Stimulated activated CD8-positive, alpha-beta memory T cell treated with anti-CD3 and anti-CD28 coated beads, Interleukin-7, amount 100 ng/mL, for 4 hours (primary cell): ENCODE data around the gene PRRX2.
A peak's percentile ranks its signal among the peaks of the same experiment; 100 is the strongest.
"Not testable (repeated sequence)": the region's sequence is repeated elsewhere in the genome, so short reads cannot be mapped to it uniquely, and the experiment has no call there.

Experiments used
- DNase-seq, 2 donors: peaks; one replicate each; pipeline ENCODE4 v3.0.0-alpha.2; 2020; ENCODE audit warnings: low read depth in 2 of 2

PRRX2 gene

DNA sequence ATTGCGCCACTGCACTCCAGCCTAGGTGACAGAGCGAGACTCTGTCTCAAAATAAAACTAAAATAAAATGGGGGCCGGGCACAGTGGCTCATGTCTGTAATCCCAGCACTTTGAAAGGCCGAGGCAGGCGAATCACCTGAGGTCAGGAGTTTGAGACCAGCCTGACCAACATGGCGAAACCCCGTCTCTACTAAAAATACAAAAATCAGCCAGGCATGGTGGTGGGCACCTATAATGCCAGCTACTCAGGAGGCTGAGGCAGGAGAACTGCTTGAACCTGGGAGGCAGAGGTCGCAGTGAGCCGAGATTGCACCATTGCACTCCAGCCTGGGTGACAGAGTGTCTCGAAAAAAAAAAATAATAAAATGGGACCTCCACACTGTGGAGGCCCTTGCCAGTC is 29.1 kb upstream of the PRRX2 start:
- not testable (repeated sequence) for DNase-seq

DNA sequence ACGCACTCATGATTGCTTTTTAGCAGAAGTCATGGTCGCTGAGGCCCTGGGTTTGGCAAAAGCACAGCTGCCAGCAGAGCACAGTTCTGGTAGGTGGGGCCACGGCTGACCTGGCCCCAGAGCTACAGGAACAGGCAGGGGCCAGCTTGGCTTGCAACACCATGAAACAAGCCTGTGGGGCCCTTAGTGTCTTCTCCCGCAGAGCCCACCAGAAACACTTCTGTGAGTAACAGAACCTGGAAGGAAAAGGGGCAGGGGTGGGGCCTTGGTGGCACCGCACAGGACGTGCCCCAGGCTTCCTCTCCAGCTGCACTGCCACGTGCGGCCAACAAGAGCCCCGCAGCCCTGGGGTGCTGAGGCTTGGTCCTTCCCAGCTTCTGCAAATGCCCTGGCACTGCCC is 28.3 kb upstream of the PRRX2 start:
- DNase-seq, result no peak

DNA sequence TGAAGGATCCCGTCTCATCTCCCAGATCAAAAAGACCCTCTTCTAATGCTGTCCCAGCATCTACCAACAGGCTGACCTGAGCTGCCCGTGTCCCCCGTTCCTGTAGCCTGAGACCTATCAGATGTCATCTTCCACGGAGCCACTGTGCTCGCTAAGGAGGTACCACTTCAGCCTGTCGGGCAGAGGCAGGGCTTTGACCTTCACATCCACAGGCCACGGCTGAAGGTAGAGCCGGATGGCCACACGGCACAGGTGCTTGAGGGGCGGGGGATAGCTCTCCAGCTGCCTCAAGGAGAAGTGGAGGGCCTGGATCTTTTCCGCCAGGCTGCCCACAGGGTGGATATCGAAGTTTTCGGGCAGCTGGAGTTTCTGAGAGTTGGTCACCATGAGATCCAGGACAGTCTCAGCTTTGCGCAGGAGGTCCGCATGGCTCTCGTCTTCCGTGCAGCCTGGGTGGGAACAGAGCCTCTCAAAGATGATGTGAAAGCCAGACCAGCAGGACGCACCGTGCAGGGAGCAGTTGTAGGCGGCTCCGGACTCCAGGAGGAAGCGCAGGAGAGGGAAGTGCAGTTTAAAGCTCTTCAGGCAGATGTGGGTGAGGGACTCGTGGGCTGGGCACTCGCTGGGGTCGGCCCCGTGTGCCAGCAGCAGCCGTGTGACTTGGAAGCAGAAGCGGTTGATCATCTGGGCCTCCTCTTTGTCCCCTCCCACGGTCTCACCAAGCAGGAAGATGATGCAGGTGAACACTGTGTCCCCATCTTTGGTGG is 27.6 kb upstream of the PRRX2 start:
- DNase-seq, result no peak

DNA sequence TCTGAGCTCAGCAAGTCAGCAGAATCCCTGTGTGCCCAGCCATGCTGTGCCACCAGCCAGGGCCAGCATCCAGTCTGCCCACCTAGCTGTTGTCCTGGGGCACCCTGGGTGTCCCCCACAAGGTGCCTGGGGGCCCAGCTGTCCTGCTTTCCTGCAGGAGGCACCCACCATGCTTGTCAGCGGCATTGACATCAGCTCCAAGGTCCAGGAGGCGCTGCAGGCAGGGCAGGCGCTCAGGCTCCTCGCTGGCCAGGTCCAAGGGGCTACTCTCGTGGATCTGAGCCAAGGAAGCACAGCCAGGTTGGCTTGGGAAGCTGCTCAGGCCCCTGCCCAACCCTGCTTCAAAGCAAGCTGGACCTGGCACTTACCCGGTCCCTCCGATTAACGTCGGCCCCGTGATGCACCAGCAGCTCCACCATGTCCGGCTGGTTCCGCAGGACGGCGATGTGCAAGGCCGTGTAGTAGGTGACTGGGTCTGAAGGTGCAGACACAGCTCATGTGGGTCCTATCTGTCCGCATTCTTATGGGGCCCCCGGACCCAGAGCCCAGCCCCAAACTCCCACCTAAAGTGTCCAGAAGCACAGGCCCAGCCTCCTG is 26.3 kb upstream of the PRRX2 start:
- DNase-seq, result no peak

DNA sequence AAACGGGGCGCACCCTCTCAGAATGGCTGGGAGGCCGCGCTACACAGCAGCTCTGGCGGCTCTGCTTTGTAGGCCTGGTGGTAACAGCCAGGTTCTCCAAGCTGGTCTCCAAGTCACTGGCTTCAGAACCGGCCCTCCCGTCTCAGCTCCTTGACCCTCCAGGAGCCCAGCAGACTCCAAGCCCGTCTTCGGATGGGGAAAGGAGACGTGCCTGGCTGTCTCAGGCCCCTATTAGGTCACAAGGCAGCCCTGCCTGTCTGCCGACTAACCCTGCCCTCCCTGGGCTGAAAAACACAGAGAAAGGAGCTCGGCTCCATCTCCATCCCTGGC is 25.7 kb upstream of the PRRX2 start:
- DNase-seq, result no peak

DNA sequence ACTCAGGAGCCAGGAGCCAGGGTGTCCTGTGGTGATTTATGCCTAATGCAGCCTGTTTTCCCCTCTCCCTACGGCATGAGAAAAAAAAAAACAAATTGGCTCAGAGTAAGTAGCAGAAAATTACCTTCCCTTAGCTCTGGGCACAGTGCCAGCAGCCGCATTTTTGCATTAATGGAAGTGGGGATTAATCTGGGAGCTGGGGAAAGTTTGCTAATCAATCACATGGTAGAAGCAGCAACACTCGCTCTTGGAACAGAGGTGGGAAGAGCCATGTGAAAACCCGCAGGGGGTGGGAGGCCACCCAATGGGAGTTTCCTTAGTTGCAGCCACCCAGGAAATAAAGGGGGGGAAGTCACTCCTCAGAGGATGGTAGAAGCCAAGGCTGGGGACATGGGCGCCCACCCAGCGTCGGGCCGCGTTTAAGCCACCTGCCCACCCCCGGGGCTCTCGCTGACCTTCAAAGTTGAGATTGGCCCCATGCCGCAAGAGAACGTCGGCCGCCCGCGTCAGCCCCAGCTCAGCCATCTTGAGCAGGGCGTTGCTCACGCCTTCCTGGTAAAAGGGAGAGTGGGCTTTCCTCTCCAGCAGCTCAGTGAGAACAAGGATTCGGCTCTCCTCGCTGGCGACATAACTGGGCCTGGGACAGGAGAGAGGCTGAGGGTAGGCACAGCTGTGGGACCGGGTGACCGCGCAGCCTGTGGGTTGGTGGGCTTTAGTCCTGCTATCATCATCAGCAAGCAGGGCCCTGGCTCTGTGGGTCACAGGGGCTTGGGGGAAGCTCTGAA is 25.2 kb upstream of the PRRX2 start:
- DNase-seq, result no peak

DNA sequence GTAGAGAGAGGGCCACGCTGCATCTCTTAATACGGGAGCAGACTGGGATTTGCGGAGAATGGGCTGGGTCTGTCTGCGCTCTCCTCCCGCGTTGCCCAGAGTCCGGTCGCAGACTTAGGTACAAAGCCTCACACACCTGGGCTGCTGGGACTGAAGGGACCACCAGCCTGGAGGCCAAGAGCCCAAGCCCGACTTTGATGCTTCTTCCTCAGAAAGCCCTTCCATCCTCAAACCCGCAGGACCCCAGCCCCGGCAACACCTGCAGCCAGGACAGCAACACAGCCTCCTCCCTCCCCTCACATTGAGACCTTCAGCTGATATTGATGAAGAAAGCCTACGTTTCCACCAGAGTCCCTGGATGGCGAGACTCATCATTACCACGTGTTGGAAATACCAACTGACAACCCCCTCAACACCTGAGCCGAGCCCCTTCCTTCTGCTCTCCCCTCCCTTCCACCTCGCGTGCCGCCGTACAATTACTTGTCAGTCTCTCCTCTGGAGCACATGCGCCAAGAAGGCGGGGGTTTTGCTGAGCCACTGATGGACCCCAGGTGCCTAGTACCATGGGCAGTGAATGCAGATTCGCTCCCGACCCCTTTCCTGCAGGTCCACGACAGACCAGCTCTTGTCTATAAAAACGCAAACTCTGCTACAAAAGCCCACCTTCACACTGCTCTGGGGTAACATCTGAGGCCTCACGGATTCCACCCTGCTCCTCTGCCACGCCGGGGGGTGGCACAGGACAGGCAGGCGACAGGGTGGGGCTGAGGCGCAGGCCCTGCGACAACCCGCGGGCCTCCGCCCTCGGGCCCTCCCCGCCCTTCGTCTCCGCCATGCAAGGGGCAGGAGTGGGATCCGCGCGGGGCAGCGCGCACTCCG is 24.3 kb upstream of the PRRX2 start:
- no peak for DNase-seq

DNA sequence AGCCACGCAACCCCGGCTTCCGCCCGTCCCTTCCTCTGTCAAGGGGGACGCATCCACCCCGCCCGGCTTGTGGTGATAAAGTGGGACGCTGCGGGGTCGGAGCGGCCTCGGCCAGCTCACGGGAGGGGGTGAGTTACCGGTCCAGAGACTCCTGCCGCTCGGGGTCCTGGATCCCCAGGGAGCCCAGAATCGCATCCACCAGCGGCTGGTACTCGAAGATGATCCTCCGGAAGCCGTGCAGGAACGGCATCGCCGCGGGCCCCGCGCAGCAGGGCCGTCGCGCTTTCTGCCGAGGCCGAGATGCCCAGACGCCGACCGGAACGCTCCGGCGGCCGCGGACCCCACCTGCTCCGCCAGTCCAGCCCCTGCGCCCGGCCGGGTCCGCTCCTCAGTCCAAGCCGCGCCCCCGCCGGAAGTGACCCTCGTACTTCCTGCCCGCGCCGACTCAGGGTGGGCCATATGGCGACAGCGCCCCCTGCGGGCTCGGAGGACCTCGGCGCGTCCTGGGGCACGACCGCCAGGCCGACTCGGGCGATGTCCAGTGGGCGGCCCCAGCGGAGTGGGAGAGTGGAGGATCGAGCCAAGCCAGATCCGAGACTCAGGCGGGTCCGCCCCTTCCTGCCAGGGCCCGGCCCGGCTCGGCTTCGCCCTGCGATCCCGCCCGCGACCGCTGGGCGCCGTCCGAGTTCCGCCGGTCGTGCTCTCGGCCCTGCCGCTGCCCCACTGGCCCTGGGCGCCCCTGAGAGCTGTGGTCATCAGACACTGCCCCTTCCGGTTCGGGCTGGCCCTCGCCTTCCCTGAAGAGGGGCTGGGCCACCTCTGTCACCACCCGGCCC is 23.5 kb upstream of the PRRX2 start, which contains the start of gene ASB6:
TSS of gene ASB6 (minus strand) at position 402 of the 836 bp plus-strand sequence. CDS start at position 250, 152 bp downstream.
- DNase-seq, result peak; percentile 78 to 87

DNA sequence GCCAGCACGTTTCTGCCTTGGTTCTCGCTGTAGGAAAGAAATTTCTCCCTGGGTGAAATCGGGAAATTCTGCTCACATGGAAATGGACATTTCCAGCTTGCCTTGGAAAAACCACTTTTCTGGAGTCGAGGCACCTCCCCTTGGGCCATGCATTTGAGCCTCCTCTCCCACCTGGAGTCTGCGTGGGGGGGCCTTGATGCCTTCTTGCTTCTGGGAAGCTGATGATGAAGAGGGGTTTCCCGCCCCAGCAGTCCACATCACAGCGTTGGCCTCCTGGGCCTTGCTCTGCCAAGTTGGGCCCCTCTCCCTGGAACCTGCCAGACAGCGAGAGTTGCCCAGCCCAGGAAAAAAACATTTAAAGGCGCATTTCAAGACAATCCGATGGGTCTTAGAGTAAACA is 21.7 kb upstream of the PRRX2 start:
- no peak for DNase-seq

DNA sequence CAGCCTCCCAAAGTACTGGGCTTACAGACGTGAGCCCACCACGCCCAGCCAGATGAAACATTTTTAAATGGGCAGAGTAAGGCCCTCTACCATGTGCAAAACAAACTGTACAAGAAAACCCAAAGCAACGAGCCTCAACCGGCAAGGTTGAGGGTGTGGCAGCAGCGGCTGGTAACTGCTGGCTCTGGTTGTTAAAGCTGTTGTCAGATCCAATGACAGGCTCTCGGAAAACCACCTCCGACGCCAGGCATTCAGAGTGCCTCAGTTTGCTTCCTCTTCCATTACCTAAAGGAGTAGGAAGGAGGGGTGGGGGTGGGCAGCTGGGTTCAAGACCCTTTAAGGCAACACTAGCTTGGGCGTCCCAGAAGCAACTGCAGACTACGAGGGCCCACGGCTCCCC is 21.1 kb upstream of the PRRX2 start:
- DNase-seq, result no peak

DNA sequence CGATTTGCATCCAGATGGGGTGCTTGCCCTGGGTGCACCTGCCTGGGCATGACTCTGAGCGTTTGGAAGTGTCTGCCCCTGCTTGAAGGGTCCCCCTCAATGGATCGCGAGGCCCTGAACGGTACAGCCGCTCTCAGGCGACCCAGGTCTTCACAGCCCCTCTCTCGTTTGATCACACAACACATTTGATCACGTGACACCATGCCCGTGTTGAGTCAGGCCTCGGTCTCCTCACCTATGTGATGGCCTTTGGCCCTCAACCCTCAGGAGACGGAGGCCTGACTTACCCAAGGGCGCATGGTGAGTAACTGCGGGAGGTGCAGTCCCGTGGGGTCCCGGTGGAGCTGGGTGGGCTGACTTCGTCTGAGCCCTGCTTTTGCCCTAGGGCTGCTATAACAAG is 20.5 kb upstream of the PRRX2 start:
- no peak for DNase-seq

DNA sequence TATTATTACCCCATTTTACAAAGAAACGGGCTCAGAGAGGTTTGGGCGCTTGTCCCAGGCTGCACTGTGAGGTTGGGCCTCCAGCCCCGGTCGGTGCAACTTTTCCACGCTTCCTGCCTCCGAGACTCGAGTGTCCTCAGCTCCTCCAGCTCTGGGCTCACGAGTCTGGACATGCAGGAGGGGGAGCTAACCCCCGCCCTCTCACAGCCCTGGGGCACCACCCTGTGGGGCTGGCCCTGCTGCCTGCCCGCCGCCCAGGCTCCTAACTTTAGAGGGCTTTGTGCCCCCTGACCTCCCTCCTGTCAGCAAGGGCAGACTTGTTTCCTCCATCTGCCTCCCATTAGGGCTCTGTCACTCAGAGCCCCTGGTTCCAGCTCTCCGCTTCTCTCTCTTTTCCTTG is 19.2 kb upstream of the PRRX2 start:
- no peak for DNase-seq

DNA sequence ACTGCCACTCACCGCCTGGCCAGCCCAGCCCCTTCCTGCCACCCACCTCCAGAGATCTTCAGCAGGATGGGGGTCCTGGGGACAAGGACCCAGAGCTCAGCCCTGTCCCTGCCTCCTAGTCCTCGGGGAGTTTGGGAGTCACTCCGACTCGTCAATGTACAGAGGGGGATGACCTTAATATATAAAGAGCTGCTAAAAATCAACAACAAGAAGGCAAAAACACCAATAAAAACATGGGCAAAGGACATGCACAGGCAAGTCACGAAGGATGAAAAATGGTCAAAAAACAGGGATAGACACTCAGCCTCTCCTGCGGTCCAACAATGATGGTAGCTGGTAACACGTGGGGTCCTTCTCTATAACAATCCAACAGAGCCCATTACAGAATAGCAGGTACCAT is 18.8 kb upstream of the PRRX2 start:
- no peak for DNase-seq

DNA sequence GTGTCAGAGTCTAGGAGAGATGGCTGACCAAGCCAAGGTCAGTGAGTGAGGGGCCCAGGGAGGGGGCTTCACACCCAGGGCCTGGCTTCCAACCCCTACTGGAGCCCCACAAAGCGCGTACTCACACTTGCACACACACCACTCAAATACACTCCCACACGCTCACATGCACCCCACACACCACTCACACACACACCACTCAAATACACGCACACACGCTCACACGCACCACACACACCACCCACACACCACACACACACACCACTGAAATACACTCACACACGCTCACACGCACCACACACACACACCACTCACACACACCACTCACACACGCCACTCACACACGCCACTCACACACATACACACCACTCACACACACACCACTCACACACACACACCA is 17.8 kb upstream of the PRRX2 start:
- no peak for DNase-seq

DNA sequence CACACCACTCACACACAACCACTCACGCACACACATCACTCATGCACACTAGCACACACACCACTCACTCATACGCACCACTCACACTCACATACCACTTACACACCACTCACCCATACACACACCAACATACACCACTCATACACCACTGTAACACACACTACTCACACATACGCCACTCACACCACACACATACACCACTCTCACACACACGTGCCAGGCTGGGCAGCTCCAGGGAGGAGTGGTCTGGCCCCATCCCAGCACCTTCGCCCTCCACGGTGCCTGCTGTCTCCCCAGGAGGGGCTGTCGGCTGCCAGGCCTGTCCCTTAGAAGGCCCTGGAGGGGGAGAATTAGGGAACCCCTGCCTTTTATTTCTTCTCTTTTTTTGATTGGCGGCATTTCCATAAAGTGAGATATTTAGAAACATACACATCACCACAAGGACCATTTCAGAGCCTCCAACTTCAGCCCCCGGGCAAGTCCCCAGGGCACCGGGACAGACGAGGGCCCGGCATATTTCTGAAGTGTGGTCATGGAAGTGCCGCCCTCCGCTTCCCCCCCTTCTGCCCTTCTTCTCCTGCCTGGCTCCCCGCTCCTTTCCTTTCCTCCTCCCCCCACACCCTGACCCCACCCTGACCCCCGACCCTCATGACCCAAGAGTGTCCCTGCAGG is 17.2 kb upstream of the PRRX2 start:
- no peak for DNase-seq

DNA sequence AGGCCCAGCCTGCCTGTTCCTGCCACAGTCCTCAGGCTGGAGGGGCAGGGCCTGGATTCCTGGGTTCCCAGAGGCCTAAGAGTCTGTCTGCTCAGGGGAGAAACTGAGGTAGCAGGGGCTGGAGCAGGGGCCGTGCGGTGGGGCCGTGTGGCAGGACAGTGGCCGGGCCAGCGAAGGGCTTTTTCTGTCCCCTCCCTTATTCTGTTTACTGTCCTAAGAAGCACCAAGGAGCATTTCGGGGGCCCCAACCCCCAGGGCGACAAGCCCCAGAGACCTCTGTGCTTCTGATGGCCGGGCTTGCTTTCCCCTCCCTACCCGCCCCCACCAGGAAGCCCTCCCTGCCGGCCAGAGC is 16.7 kb upstream of the PRRX2 start:
- DNase-seq, result no peak

DNA sequence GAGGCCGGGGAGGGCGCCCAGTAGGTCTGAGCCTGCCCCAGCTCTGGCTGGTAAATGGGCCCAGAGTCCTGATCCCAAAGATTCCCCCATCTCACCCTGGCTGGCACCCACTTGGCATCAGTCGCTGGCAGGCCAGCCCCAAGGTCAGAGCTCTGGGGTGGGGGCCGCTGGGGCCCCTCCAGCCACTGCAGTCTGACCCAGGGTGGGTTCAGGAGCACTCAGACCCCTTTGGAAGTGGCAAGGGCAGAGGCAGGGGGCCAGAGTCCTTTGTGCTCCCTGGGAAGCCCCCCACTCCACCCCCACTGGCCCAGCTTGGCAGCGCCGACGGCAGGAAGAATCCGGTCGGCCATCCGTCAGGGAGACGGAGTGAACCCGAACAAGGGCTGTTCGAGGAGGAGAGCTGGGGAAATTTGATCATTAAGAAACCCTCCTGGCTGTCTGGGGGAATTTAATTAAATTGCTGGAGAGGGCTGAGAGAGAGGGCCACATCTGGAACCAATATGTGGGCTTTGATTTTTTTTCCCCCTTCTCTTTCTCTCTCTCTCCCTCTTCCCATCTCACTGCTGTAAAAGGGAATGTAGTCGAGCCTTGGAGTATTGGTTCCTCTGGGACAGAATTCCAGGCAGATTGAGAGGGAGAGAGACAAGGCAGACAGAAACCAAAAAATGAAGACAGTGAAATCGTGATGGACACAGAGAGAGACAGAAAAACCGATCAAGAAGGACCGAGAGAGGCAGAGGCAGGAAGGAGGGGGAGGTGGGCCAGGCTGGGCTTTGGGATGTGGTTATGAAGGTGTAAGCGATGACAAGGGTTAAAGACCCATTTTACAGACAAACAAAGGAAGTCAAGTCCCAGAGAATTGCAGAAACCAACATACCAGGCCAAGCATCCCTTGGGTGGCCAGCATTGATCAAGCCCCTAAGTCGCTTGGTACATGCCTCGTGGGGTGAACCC is 15.4 kb upstream of the PRRX2 start:
- DNase-seq, result no peak

DNA sequence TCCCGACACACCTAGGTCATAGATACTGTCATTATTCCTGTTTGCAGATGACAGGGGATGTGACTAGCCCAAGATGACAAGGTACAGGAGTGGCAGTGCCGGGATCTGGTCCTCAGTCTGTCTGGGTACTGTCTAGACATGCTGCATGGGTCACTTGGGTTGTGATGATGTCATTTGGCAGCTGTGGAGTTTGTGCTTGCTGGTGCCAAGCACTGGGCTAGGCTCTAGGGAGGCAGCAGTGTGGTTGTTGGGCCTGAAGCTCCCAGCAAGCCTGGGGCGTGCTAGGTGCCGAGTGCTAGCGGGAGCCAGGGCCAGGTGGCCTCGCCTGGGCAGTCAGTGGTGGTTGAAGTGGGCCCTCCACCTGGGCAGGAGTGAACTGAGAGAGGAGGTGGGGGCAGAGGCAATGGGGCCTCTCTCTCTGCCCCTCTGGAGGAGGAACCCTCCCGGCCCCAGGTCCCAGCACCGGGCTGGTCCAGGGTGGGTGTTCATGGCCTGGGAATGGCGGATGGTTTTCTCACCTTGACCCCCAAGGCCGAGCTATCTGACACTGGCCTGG is 14.7 kb upstream of the PRRX2 start:
- DNase-seq, result no peak
